SK-N-SH treated with all-trans-retinoic acid at 6 μM for 48 hours (cell line): ENCODE measurements around the gene CYP2U1.
"Not testable (repeated sequence)": the region's sequence is repeated elsewhere in the genome, so short reads cannot be mapped to it uniquely, and the experiment has no call there.

Experiments
- ATAC-seq: fragments of 200-7000 bp; cut with Tn5 transposase; 3 replicates; pipeline ENCODE4 v1.9.1; 2020; ENCODE audit warnings: mild to moderate bottlenecking, moderate library complexity
- BACH2 ChIP-seq: fragments of 250-450 bp; sonication (Bioruptor Pico); IDR thresholded peaks from 2 replicates; pipeline ENCODE4 v1.9.0; 2021; ENCODE audit warnings: mild to moderate bottlenecking, borderline replicate concordance
- CREB5 ChIP-seq: fragments of 250-450 bp; sonication (Bioruptor Pico); IDR thresholded peaks from 2 replicates; pipeline ENCODE4 v1.5.1; 2020; ENCODE audit warnings: low read depth, mild to moderate bottlenecking, moderate library complexity
- CSDC2 ChIP-seq: fragments of 250-450 bp; sonication (Bioruptor Pico); IDR thresholded peaks from 2 replicates; pipeline ENCODE4 v1.5.0; 2020; ENCODE audit warnings: mild to moderate bottlenecking, moderate library complexity
- CSRNP3 ChIP-seq: fragments of 250-450 bp; sonication (Bioruptor Pico); IDR thresholded peaks from 2 replicates; pipeline ENCODE4 v1.5.1; 2021; ENCODE audit warnings: mild to moderate bottlenecking, moderate library complexity
- ESRRG ChIP-seq: fragments of 250-450 bp; sonication (Bioruptor Pico); IDR thresholded peaks from 2 replicates; pipeline ENCODE4 v1.6.1; 2021; ENCODE audit warnings: mild to moderate bottlenecking
- GLIS3 ChIP-seq: fragments of 250-450 bp; sonication (Bioruptor Pico); IDR thresholded peaks from 2 replicates; pipeline ENCODE4 v1.5.0; 2020; ENCODE audit warnings: mild to moderate bottlenecking, moderate library complexity
- ISL1 ChIP-seq: fragments of 250-450 bp; sonication (Bioruptor Pico); IDR thresholded peaks from 2 replicates; pipeline ENCODE4 v2.1.2; 2022; ENCODE audit warnings: mild to moderate bottlenecking, moderate library complexity
- OSR1 ChIP-seq: fragments of 250-450 bp; sonication (Bioruptor Pico); IDR thresholded peaks from 2 replicates; pipeline ENCODE4 v1.8.0; 2022; ENCODE audit warnings: moderate library complexity, mild to moderate bottlenecking, inconsistent platforms
- PATZ1 ChIP-seq: fragments of 250-450 bp; sonication (Bioruptor Pico); IDR thresholded peaks from 2 replicates; pipeline ENCODE4 v1.8.0; 2020; ENCODE audit warnings: mild to moderate bottlenecking, moderate library complexity, borderline replicate concordance
- POU6F1 ChIP-seq: fragments of 250-450 bp; sonication (Bioruptor Pico); IDR thresholded peaks from 2 replicates; pipeline ENCODE4 v1.8.0; 2021; ENCODE audit warnings: low read depth, mild to moderate bottlenecking, moderate library complexity, borderline replicate concordance
- PPARA ChIP-seq: fragments of 250-450 bp; sonication (Bioruptor Pico); IDR thresholded peaks from 2 replicates; pipeline ENCODE4 v1.5.0; 2020; ENCODE audit warnings: mild to moderate bottlenecking, borderline replicate concordance
- RARB ChIP-seq: fragments of 250-450 bp; sonication (Bioruptor Pico); IDR thresholded peaks from 2 replicates; pipeline ENCODE4 v1.8.0; 2021; ENCODE audit warnings: mild to moderate bottlenecking, moderate library complexity
- TCF4 ChIP-seq: fragments of 250-450 bp; sonication (Bioruptor Pico); IDR thresholded peaks from 2 replicates; pipeline ENCODE4 v1.8.0; 2021; ENCODE audit warnings: mild to moderate bottlenecking, moderate library complexity, borderline replicate concordance
- TOX ChIP-seq: fragments of 250-450 bp; sonication (Bioruptor Pico); IDR thresholded peaks from 2 replicates; pipeline ENCODE4 v1.8.0; 2021; ENCODE audit warnings: mild to moderate bottlenecking, moderate library complexity, borderline replicate concordance
- TSHZ2 ChIP-seq: fragments of 250-450 bp; sonication (Bioruptor Pico); IDR thresholded peaks from 2 replicates; pipeline ENCODE4 v1.5.0; 2020; ENCODE audit warnings: mild to moderate bottlenecking, moderate library complexity
- ZC3H10 ChIP-seq: fragments of 250-450 bp; sonication (Bioruptor Pico); IDR thresholded peaks from 2 replicates; pipeline ENCODE4 v1.5.1; 2021; ENCODE audit warnings: mild to moderate bottlenecking, moderate library complexity
- ZFP3 ChIP-seq: fragments of 250-450 bp; sonication (Bioruptor Pico); IDR thresholded peaks from 2 replicates; pipeline ENCODE4 v1.5.0; 2020; ENCODE audit warnings: mild to moderate bottlenecking, moderate library complexity
- ZFP30 ChIP-seq: fragments of 450-650 bp; formaldehyde crosslinking; IDR thresholded peaks from 2 replicates; pipeline ENCODE4 v1.5.0; 2022; ENCODE audit warnings: mild to moderate bottlenecking, moderate library complexity
- ZNF565 ChIP-seq: fragments of 450-650 bp; formaldehyde crosslinking; conservative IDR thresholded peaks from 2 replicates; pipeline ENCODE4 v1.5.0; 2020; ENCODE audit warnings: low read depth, mild to moderate bottlenecking, moderate library complexity
- ZNF70 ChIP-seq: fragments of 450-650 bp; formaldehyde crosslinking; IDR thresholded peaks from 2 replicates; pipeline ENCODE4 v1.5.0; 2020; ENCODE audit warnings: mild to moderate bottlenecking, moderate library complexity
- ZNF8 ChIP-seq: fragments of 450-650 bp; formaldehyde crosslinking; IDR thresholded peaks from 2 replicates; pipeline ENCODE4 v1.5.0; 2020; ENCODE audit warnings: mild to moderate bottlenecking, moderate library complexity

CYP2U1 gene

GRCh38 chr4:107916623-107917022 lies 14.7 kb upstream of the CYP2U1 start:
- TF ChIP-seq ZFP30, result no peak
- TF ChIP-seq TSHZ2, result no peak
- TF ChIP-seq CREB5 (CRISPR knock-in tag), result no peak
- TF ChIP-seq GLIS3 (CRISPR knock-in tag), result no peak
- no peak for TF ChIP-seq ESRRG (CRISPR knock-in tag)
- no peak for TF ChIP-seq POU6F1 (CRISPR knock-in tag)
- no peak for ATAC-seq

- TF ChIP-seq ZNF8 (CRISPR knock-in tag), result no peak
- TF ChIP-seq TCF4 (CRISPR knock-in tag), result no peak
- TF ChIP-seq ESRRG (CRISPR knock-in tag), result no peak
These were observed 13.8 kb upstream of the CYP2U1 start for GRCh38 chr4:107917500-107917899.

GRCh38 chr4:107922486-107923473 lies 8.6 kb upstream of the CYP2U1 start:
- ATAC-seq, result no peak
- TF ChIP-seq ZFP3 (CRISPR knock-in tag), result no peak
- TF ChIP-seq BACH2 (CRISPR knock-in tag), result no peak
- no peak for TF ChIP-seq ESRRG (CRISPR knock-in tag)
- TF ChIP-seq GLIS3 (CRISPR knock-in tag), result no peak

More at GRCh38 chr4:107917500-107917899, 13.8 kb upstream of the CYP2U1 start:
- no peak for ATAC-seq

- not testable (repeated sequence) for ATAC-seq
These were observed 5.6 kb upstream of the CYP2U1 start for GRCh38 chr4:107925713-107926112.

GRCh38 chr4:107926875-107927274 lies 4.5 kb upstream of the CYP2U1 start:
- ATAC-seq, result not testable (repeated sequence)

- no peak; the same call in 2 of the 3 replicates for ATAC-seq
- no peak for TF ChIP-seq CSDC2 (CRISPR knock-in tag)
- no peak for TF ChIP-seq TOX (CRISPR knock-in tag)
- no peak for TF ChIP-seq ZFP3 (CRISPR knock-in tag)
- no peak for TF ChIP-seq ZNF565 (CRISPR knock-in tag)
- TF ChIP-seq PPARA (CRISPR knock-in tag), result no peak
- no peak for TF ChIP-seq ZNF70 (CRISPR knock-in tag)
- no peak for TF ChIP-seq OSR1 (CRISPR knock-in tag)
- no peak for TF ChIP-seq ISL1 (CRISPR knock-in tag)
- no peak for TF ChIP-seq RARB (CRISPR knock-in tag)
- no peak for TF ChIP-seq ZFP30
- no peak for TF ChIP-seq BACH2 (CRISPR knock-in tag)
- TF ChIP-seq POU6F1 (CRISPR knock-in tag), result no peak
- TF ChIP-seq ZC3H10 (CRISPR knock-in tag), result no peak
- TF ChIP-seq PATZ1 (CRISPR knock-in tag), result no peak
- no peak for TF ChIP-seq CSRNP3 (CRISPR knock-in tag)
These were observed 499 bp downstream of the CYP2U1 start for GRCh38 chr4:107931775-107932321.
